GM18519 (cell line): ENCODE data around the gene CAMK2N2.

Source experiments
- ATAC-seq: cut with Tn5 transposase; IDR thresholded peaks from one replicate; pipeline ENCODE4 v1.9.1; 2021; ENCODE audit warnings: mild to moderate bottlenecking, moderate library complexity; ENCODE audit not compliant: unreplicated experiment, low FRiP score

The CAMK2N2 gene

DNA sequence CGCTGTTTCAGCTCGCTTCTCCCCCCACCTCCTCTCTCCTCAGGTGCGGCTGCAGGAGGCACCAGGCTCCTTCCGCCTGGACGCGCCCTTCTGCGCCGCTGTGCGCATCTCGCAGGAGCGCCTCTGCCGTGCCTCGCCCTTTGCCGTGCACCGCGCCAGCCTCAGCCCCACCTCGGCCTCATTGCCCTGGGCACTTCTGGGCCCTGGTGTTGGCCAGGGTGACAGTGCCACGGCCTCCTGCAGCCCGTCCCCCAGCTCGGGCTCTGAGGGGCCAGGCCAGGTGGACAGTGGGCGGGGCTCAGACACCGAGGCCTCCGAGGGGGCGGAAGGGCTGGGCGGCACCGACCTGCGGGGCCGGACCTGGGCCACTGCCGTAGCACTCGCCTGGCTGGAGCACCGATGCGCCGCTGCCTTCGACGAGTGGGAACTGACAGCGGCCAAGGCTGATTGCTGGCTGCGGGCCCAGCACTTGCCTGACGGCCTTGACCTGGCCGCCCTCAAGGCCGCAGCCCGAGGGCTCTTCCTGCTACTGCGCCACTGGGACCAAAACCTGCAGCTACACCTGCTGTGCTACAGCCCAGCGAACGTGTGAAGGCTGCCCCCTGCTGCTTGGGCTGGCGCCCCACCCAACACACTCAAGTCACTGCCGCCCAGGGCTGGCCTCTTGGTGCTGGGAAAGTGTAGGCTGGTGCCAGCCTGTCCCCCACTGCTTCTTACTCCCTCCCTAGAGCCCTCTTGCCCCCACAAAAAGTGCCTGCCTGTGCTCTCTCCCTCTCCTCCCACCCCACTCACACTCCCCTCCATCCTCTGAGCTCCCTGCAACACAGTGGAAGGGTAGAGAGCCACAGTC is 19.7 kb downstream of the CAMK2N2 start:
- no peak for ATAC-seq

- no peak for ATAC-seq
Measured at GRCh38 chr3:184241141-184241446, 20.3 kb downstream of the CAMK2N2 start.

DNA sequence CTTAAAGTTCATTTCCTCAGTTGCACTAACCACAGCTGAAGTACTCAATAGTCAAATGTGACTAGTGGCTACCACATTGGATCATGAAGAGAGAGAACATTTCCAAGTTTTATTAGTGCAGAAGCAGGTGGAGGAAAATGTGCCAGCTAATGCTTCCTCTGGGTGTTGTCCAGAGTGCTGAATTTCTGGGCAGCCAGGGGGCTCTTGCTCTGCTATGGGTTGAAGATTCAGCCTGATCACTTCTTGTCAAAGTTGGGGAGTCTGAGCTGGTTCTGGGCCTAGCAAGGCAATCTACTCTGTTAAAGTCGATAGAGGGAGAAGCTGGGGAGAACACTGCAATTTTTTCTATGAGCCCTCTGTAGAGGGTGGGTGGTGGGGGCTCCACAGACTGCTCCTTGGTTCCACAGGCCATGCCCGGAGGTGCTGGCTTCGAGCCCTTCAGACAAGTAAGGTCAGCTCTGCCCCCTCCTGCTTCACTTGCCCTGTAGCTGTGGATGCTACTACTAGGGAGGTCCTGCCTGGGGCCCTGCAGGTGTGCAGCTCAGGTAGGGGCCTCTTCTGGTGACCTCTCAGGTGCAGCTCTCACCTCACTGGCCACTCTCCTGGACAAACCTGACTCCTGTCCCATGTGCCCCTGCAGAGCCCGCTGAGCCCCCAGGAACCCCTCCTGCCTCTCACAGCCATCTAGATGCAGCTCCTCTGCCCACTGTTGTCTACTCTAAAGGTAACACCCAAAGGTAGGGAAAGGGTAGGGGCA is 20.8 kb downstream of the CAMK2N2 start:
- no peak for ATAC-seq

- no peak for ATAC-seq
Measured at GRCh38 chr3:184239708-184240107, 21.6 kb downstream of the CAMK2N2 start.

DNA sequence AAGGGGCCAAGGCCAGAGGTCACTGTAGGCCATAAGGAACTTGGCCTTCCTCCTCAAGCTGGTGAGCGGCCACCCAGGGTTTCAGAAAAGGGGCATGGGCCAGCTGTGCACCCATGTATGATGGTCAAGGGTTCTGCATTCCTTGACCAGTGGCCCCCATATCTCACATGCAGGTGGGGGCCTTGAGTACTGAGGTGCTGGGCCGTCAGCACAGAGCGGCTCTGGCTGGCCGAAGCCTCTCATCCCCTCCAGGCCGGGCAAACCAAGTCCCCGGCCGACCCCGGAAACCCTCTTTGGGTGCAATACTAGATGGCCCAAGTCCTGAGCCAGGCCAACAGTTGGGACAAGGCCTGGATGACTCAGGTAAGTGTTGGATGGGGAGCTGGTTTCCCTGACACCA is 22.1 kb downstream of the CAMK2N2 start:
- no peak for ATAC-seq

DNA sequence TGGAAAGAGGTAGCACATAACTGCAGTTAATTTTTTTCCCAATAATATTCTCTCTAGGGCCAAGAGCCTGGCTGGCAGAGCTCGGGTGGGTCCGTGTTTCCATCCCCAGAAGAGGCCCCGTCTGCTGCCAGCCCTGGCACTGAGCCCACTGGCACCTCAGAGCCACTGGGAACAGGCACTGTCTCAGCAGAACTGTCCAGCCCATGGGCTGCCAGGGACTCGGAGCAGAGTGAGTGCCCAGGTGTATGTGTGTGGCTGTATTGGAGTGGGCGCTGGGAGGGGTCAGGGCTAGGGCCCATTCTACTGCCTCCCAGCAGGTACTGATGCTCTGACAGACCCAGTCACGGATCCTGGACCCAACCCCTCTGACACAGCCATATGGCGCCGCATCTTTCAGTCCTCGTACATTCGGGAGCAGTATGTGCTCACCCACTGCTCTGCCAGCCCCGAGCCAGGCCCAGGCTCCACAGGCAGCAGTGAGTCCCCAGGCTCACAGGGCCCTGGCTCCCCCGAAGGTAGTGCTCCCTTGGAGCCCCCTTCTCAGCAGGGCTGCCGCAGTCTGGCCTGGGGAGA is 23.0 kb downstream of the CAMK2N2 start:
- no peak for ATAC-seq

DNA sequence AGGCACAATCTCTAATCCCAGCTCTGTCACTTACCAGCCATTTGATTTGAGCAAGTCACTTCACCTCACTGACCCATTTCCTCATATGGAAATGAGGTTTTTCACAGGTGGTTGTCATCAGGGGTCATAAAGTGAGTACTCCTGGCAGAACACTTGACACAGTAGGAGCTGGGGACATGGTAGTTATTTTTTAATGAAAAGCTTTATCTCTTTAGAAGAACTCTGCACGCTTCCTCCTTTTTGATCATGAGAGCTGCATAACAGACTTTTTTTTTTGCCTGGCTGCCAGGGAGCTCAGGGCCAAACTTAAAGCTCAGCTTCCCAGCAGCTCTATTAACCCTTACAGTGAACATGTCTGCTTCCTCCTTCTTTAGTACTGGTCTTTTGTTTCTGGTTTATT is 23.5 kb downstream of the CAMK2N2 start:
- ATAC-seq, result no peak

DNA sequence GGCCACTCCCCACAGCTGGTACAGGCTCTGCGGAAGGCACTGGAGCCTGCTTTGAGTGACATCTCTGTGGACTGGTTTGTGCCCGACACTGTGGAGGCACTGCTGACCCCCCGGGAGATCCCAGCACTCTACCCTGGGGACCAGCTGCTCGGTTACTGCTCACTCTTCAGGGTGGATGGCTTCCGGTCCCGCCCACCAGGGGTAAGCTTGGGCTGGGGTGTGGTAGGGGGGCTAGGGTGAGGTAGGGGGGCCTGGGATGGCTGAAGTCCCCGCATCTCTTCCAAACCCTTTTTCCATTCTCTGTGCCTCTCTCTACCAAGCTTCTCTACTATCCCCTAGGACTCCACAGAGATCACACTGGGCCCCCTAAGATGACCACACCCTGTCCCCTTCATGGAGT is 24.1 kb downstream of the CAMK2N2 start:
- ATAC-seq, result no peak

DNA sequence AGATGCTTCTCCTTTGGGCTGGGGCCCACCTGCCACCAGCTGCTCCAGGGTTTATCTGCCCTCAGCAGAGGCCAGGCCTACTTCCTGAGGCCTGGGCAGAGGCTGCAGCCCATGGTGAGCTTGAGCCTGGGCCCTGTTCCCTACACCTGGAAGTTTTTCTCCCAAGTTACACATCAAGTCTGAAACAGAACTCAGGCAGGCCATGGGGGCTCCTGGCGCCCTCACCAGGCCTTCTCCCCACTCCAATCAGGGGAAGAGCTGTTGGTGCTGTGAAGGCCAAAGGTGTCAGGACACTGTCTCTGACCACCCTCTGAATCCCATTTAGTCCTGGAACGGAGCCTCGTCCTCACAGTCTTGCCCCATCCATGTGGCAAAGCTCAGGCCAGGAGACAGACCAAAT is 24.7 kb downstream of the CAMK2N2 start:
- no peak for ATAC-seq

- ATAC-seq, result no peak
Measured at GRCh38 chr3:184236033-184236410, 25.3 kb downstream of the CAMK2N2 start.

DNA sequence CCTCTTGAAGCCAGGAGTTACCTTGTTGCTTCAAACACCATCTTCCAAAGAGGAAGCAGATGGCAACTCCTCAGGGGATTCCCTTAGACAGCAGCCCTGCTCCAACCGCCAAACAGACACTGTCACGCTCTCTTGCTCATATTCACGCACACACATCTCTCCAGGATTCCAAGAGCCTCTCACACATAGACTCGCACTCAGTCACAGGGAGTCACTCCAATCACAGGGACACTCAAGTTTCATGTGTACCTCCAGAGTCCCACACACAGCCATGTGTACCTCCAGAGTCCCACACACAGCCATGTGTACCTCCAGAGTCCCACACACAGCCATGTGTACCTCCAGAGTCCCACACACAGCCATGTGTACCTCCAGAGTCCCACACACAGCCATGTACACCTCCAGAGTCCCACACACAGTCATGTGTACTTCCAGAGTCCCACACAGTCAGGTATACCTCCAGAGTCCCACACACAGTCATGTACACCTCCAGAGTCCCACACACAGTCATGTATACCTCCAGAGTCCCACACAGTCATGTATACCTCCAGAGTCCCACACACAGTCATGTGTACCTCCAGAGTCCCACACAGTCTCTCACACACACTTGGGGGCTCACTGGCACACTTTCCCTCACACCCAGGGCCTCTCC is 25.8 kb downstream of the CAMK2N2 start:
- no peak for ATAC-seq

- no peak for ATAC-seq
Measured at GRCh38 chr3:184234671-184235380, 26.5 kb downstream of the CAMK2N2 start.

GRCh38 chr3:184234224-184234623 is 27.1 kb downstream of the CAMK2N2 start:
- ATAC-seq, result no peak

DNA sequence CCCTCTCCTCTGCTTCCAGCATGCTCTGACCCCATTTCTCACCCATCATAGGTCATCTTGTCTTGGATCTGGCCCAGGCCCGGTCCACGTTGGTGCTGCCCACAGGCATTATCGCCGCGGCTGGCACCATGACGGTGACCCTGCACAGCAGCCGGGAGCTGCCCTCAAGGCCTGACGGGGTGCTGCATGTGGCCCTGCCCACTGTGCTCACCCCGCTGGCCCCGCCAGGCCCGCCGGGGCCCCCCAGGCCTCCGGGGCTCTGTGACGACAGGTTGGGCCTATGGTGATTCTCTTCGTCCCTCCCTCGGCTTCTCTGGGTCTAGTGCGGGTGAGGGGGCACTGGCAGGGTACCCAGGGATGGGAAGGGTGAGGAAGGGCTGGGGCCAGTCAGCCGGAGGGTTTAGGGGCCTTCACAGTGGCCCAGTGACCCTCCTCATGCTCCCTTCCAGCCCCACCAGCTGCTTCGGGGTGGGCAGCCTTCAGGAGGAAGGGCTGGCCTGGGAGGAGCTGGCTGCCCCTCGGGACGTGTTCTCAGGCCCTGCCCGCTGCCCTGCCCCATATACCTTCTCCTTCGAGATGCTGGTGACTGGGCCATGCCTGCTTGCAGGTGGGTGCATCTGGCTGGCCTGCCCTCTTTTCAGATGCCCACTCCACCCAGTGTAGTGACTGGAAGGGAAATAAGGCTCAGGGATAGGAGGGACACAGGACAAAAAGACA is 28.1 kb downstream of the CAMK2N2 start:
- ATAC-seq, result no peak

DNA sequence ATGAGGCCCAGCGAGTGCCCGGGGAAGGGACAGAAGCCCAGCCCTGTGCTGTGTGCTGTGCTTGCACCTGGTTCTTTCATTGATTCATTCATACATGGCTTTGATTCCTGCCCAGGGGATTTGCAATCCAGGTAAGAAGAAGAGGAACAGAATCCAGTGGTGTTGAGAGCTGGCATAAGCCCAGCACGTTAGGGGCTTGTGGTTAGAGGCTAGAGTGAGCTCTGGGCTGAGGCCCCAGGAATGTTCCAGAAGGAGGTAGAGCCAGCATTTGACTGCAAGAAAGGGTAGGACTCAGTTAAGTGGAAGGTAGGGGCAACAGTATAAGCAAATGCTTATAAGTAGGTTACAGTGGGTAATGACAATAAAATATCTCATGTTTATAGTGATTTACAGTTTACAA is 29.7 kb downstream of the CAMK2N2 start:
- no peak for ATAC-seq

DNA sequence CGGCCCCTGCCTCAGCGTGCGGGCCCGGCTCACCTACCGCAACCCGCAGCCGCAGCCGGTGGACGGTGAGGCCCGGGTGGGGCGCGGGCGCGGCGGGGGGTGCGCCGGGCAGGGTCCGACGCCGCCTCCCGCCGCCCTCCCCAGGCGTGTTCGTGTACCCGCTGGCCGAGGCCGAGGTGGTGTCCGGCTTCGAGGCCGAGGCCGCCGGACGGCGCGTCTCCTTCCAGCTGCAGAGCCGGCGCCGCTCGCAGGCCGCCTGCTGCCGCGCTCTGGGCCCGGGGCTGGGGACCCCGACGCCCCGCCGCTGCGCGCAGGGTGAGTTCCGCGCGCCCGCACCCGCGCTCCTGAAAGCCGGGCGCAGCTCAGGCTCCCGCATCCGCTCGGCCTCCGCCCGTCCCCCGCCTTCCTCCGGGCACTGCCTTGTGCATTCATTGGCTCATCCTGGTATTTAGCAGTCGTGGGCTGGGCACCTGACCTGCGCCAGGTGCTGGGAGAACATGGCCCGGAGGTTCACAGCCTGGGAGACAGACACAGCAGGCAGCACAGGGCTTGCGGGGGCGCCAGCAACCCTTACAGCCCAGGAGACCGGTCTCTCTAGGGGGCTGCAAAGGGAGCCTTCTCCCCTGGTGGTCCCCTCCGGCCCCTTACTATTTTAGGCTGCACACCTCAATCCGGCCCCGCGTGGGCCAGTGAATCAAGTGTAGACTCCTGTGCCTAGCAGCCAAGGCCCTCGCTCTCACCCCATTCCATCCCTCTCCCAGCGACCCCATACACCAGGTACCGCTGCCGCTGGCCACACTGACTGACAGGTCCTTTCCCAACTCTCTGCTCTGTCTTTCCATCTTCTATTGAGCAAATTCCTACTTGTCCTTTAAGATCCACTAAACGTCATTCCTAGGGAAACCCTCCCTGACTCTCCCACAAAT is 30.5 kb downstream of the CAMK2N2 start:
- no peak for ATAC-seq

DNA sequence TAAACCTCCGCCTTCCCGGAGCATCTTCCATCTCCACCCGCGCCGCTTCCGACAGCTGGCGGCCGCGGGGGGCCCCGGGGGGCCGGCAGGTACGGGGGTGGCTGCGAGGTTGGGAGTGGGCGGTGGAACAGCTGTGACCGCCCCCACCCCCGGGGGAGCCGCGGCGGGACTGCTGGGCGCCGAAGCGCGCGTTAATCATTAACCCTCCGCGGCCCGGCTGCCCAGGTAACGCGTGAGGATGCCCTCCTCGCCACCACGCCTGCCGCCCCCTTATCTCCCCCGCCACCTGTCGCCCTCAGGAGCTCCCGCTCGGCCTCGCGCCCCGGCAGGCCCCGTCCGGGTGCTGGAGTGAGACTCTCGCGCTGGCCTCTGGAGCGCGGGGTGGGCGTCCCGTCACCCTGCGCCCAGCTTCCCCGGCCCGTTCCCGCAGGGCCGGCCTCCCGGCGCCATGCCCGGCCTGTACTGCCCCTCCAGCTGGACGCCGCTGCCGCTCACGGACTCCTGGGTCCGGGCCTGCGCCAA is 31.2 kb downstream of the CAMK2N2 start:
- ATAC-seq, result no peak

DNA sequence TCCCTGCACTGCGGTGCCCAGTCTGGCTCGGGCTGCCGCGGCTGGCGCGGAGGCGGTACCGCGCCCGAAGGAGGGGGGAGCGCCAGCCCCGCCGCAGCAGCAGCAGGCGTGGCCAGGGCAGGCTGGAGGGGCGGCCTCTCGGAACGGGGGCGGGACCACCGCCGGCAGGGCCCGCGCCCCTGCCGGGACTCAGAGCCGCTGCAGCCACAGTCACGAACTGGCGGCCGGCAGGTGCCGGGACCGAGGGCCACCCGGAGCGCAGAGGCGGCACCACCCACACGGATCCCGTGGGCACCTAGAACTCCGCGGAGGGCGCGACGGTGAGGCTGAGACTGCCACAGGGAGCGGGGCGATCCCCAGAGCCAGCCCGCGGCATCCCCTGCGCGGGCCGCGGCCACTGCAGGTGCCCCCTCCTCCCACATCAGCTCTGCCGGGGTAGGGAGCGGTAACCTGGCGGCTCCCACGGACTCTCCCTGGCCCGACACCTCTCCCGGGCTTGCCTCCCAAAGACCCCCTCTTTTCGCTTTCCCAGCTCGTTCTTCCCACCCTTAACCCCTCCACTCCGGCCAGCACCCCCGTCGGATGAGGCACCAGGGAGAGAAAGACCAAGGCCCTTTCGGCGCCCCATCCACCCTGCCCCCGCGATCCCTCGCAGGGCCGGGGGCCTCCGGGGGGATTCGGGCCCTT is 31.8 kb downstream of the CAMK2N2 start, which contains the start of gene VWA5B2:
Gene VWA5B2 (plus strand): TSS at position 192 of the 687 bp plus-strand sequence. CDS start 944 bp downstream, outside the sequence.
- ATAC-seq, result no peak
